Measurements from ENCODE around the gene CUBN.

DNA sequence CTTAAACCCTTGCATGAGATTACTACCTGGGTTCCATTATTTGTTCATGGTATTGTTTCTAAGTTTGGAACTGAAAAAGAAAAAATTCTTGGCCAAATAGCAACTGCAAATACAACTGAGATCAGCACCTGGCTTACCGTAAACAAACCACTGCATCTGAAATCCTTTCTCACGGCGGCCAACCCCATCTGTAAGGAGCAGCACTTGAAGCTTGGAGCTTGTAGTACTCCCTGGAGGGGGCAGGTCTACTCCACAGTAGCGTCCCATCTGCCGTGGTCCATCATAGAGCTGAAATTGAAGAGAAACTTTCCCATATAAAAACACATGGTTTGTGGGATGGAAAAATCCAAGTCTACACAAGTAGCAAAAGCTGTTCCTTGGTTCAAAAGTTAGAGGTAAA, 109.9 kb downstream of the CUBN start:
- TF ChIP-seq, protein P1, sequence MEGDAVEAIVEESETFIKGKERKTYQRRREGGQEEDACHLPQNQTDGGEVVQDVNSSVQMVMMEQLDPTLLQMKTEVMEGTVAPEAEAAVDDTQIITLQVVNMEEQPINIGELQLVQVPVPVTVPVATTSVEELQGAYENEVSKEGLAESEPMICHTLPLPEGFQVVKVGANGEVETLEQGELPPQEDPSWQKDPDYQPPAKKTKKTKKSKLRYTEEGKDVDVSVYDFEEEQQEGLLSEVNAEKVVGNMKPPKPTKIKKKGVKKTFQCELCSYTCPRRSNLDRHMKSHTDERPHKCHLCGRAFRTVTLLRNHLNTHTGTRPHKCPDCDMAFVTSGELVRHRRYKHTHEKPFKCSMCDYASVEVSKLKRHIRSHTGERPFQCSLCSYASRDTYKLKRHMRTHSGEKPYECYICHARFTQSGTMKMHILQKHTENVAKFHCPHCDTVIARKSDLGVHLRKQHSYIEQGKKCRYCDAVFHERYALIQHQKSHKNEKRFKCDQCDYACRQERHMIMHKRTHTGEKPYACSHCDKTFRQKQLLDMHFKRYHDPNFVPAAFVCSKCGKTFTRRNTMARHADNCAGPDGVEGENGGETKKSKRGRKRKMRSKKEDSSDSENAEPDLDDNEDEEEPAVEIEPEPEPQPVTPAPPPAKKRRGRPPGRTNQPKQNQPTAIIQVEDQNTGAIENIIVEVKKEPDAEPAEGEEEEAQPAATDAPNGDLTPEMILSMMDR (IDR thresholded peaks at IDR 0.05): no peak
- TF ChIP-seq EP300 (IDR thresholded peaks at IDR 0.05; ENCODE audit: low read depth) (no peak), POLR2A (IDR thresholded peaks at IDR 0.05) (no peak)

All from transverse colon (tissue), 3 donors.